HCT116 (cell line): Measurements from ENCODE around the gene MSI2. TPM values are rescaled to one million over a fixed set of nuclear protein-coding genes. Genes with fewer than 3 reads are reported as not detected.

ENCODE experiments used
- ATAC-seq: fragments of 200-7000 bp; cut with Tn5 transposase; 2 replicates; pipeline ENCODE4 v1.9.1; 2020; ENCODE audit warnings: mild to moderate bottlenecking, moderate library complexity
- BruUV-seq: library from RNA; stranded (reverse); fragments of 400-500 nt; replicated peaks from 2 replicates; lab custom pipeline; 2021; lab: Mats Ljungman, UMichigan
- CTCF ChIA-PET: fragments of 300-600 bp; sonication (Branson Sonifier 250); formaldehyde crosslinking; loops from one replicate; lab custom pipeline; 2021; ENCODE audit warnings: antibody characterized with exemption; lab: Charles Lee
- POLR2A ChIA-PET: fragments of 300-600, 350-600 bp; sonication (Branson Sonifier 250); formaldehyde crosslinking; loops from one replicate; lab custom pipeline; 2021; ENCODE audit warnings: antibody characterized with exemption; lab: Charles Lee
- RAD21 ChIA-PET, 2 experiments: fragments of 300-600 bp; sonication (Branson Sonifier 250); formaldehyde crosslinking; loops; one replicate each; lab custom pipeline; 2023; ENCODE audit warnings: low total read pairs in 2 of 2; ENCODE audit not compliant: uncharacterized antibody in 2 of 2, unreplicated experiment in 2 of 2, low non-redundant PET in 1 of 2; lab: Charles Lee
- DNase-seq: peaks from one replicate; pipeline ENCODE4 v3.0.0-alpha.2; 2010; ENCODE audit warnings: low read depth, low spot score
- H2AFZ ChIP-seq: fragments of 200-600 bp; shearing (Covaris generic), sonication (generic); 2 replicates; pipeline ENCODE4 v1.6.1; 2017; ENCODE audit warnings: low read depth, mixed run types, mixed read lengths, antibody characterized with exemption, low read length; ENCODE audit not compliant: poor library complexity, severe bottlenecking
- H3K27ac ChIP-seq: 2 replicates; pipeline ENCODE4 v1.5.1; 2012; ENCODE audit warnings: low read depth, low read length
- H3K27me3 ChIP-seq: fragments of 200-600 bp; sonication (generic); 2 replicates; pipeline ENCODE4 v1.6.1; 2016; ENCODE audit warnings: mixed run types, low read length, mixed read lengths; ENCODE audit not compliant: insufficient read depth
- H3K36me3 ChIP-seq, 2 experiments: fragments of 200-500 bp in 1 of 2; fragments of 200-600 bp in 1 of 2; sonication (Bioruptor generic) in 1 of 2; sonication (generic) in 1 of 2; 2 replicates each; pipeline versions ENCODE4 v1.5.1 to v1.6.1; 2014 to 2016; ENCODE audit warnings: low read length in 2 of 2, inconsistent platforms in 1 of 2, mixed read lengths in 1 of 2, mixed run types in 1 of 2; ENCODE audit not compliant: insufficient read depth in 2 of 2, control insufficient read depth in 1 of 2
- H3K4me1 ChIP-seq, 2 experiments: fragments of 200-600 bp in 1 of 2; sonication (generic) in 1 of 2; 2 replicates each; pipeline versions ENCODE4 v1.5.1 to v1.6.1; 2012 to 2017; ENCODE audit warnings: low read length in 2 of 2, inconsistent platforms in 1 of 2, mild to moderate bottlenecking in 1 of 2, mixed read lengths in 1 of 2, mixed run types in 1 of 2, moderate library complexity in 1 of 2; ENCODE audit not compliant: insufficient read depth in 2 of 2, control insufficient read depth in 1 of 2
- H3K4me2 ChIP-seq: fragments of 200-600 bp; sonication (generic); 2 replicates; pipeline ENCODE4 v1.6.1; 2017; ENCODE audit warnings: mixed run types, low read length, mixed read lengths
- H3K4me3 ChIP-seq, 2 experiments: fragments of 200-600 bp in 1 of 2; sonication (generic) in 1 of 2; replicated peaks in 1 of 2; 2 replicates each; pipeline ENCODE4 v1.5.1; 2011 to 2016; ENCODE audit warnings: low read length in 2 of 2, control low read depth in 1 of 2, low read depth in 1 of 2, mild to moderate bottlenecking in 1 of 2, mixed read lengths in 1 of 2, mixed run types in 1 of 2
- H3K79me2 ChIP-seq: fragments of 200-600 bp; sonication (generic); 2 replicates; pipeline ENCODE4 v1.6.1; 2017; ENCODE audit warnings: mild to moderate bottlenecking, mixed run types, low read length, moderate library complexity, mixed read lengths; ENCODE audit not compliant: insufficient read depth
- H3K9ac ChIP-seq: fragments of 200-600 bp; sonication (generic); 2 replicates; pipeline ENCODE4 v1.6.1; 2016; ENCODE audit warnings: low read length, mixed read lengths
- H3K9me2 ChIP-seq: fragments of 200-600 bp; sonication (generic), shearing (Covaris generic); 2 replicates; pipeline ENCODE4 v1.6.1; 2017; ENCODE audit warnings: mixed run types, mild to moderate bottlenecking, moderate library complexity; ENCODE audit not compliant: insufficient read depth
- H3K9me3 ChIP-seq, 2 experiments: fragments of 200-500 bp in 1 of 2; fragments of 200-600 bp in 1 of 2; sonication (Bioruptor generic) in 1 of 2; sonication (generic) in 1 of 2; 2 replicates each; pipeline ENCODE4 v1.6.1; 2014 to 2017; ENCODE audit warnings: low read length in 2 of 2, mixed read lengths in 2 of 2, inconsistent platforms in 1 of 2, low read depth in 1 of 2, mild to moderate bottlenecking in 1 of 2, mixed run types in 1 of 2, moderate library complexity in 1 of 2; ENCODE audit not compliant: control insufficient read depth in 1 of 2, insufficient read depth in 1 of 2
- H4K20me1 ChIP-seq: fragments of 200-600 bp; sonication (generic), shearing (Covaris generic); 2 replicates; pipeline ENCODE4 v1.6.1; 2017; ENCODE audit warnings: mixed run types, mild to moderate bottlenecking, moderate library complexity; ENCODE audit not compliant: insufficient read depth
- ATF3 ChIP-seq: IDR thresholded peaks from 2 replicates; pipeline ENCODE4 v1.6.1; 2012
- CBX3 ChIP-seq: IDR thresholded peaks from 2 replicates; pipeline ENCODE4 v1.6.1; 2012; ENCODE audit warnings: low read depth
- EGR1 ChIP-seq: IDR thresholded peaks from 2 replicates; pipeline ENCODE4 v1.6.1; 2012; ENCODE audit warnings: low read depth
- EZH2 ChIP-seq: fragments of 200-600 bp; sonication (generic); IDR thresholded peaks from 2 replicates; pipeline ENCODE4 v1.6.1; 2017; ENCODE audit warnings: antibody characterized with exemption, mixed run types
- POLR2A ChIP-seq: IDR thresholded peaks from 2 replicates; pipeline ENCODE4 v1.7.0; 2011; ENCODE audit warnings: borderline replicate concordance; ENCODE audit not compliant: insufficient read depth, insufficient read length; ENCODE audit errors: extremely low read depth
- POLR2AphosphoS5 ChIP-seq: IDR thresholded peaks from 2 replicates; pipeline ENCODE4 v1.6.1; 2011; ENCODE audit warnings: mild to moderate bottlenecking, low read depth, low read length, moderate library complexity
- RAD21 ChIP-seq: IDR thresholded peaks from 2 replicates; pipeline ENCODE4 v1.6.1; 2012; ENCODE audit warnings: low read depth, mild to moderate bottlenecking
- SP1 ChIP-seq: IDR thresholded peaks from 2 replicates; pipeline ENCODE4 v1.6.1; 2012; ENCODE audit warnings: low read depth
- SRF ChIP-seq: IDR thresholded peaks from 2 replicates; pipeline ENCODE4 v1.6.1; 2012; ENCODE audit warnings: low read depth
- TCF7L2 ChIP-seq: IDR thresholded peaks from 2 replicates; pipeline ENCODE4 v1.7.0; 2011; ENCODE audit warnings: borderline replicate concordance, inconsistent platforms; ENCODE audit not compliant: insufficient read depth, insufficient read length; ENCODE audit errors: extremely low read depth
- YY1 ChIP-seq: IDR thresholded peaks from 2 replicates; pipeline ENCODE4 v1.6.1; 2011; ENCODE audit warnings: low read length, low read depth, moderate library complexity, mild to moderate bottlenecking; ENCODE audit not compliant: insufficient replicate concordance; ENCODE audit errors: extremely low read depth
- ZBTB33 ChIP-seq: IDR thresholded peaks from 2 replicates; pipeline ENCODE4 v1.6.1; 2011; ENCODE audit warnings: mild to moderate bottlenecking, low read length, moderate library complexity; ENCODE audit not compliant: insufficient replicate concordance; ENCODE audit errors: extremely low read depth
- ZNF274 ChIP-seq: fragments of 200-500 bp; sonication (Bioruptor generic); IDR thresholded peaks from 2 replicates; pipeline ENCODE4 v1.6.1; 2014; ENCODE audit warnings: mild to moderate bottlenecking, low read depth, low read length, inconsistent platforms
- intact Hi-C: fragments of 100-400 bp; cut with micrococcal nuclease; formaldehyde crosslinking; loops from 2 replicates; pipeline ENCODE4 v1.10.0; 2022
- total RNA-seq: library from RNA; stranded (reverse); gene quantifications from one replicate; pipeline ENCODE4 v1.2.1, GENCODE V29; 2021; ENCODE audit not compliant: unreplicated experiment

Gene MSI2
- total RNA-seq, 1 experiment from 2014 or later, result 137 TPM

GRCh38 chr17:57379237-57379894, 123.0 kb downstream of the MSI2 start:
- peaks cover 0 to 8% of the 10 kb centered on the region in 2 experiments; a peak in 1 of 4 replicates for H3K9me3 ChIP-seq
- RAD21 ChIA-PET, result interaction anchor here in 1 of 2 experiments (0.6 kb wide), 1 partner anchor 61 kb away, joined by 6 read pairs; no protein-coding TSS in a partner anchor
- no peak for DNase-seq
- no peak for TF ChIP-seq TCF7L2
- no peak for TF ChIP-seq ZNF274
- no peak for TF ChIP-seq POLR2A
- TF ChIP-seq SRF, result no peak
- TF ChIP-seq ATF3, result no peak
- no peak for TF ChIP-seq YY1
- no peak for TF ChIP-seq ZBTB33
- no peak for TF ChIP-seq CBX3
- TF ChIP-seq SP1, result no peak
- TF ChIP-seq EGR1, result no peak
- no peak for TF ChIP-seq EZH2
- no peak for TF ChIP-seq POLR2AphosphoS5
- TF ChIP-seq RAD21, result no peak
- H3K4me2 ChIP-seq, result no peak overlapping the region
- intact Hi-C loops, result no loop called here
- H3K9me2 ChIP-seq, result no peaks in the 10 kb centered on the region
- no peaks in the 10 kb centered on the region for H3K27me3 ChIP-seq
- POLR2A ChIA-PET, result no interaction called here
- no peak for ATAC-seq
- H3K9ac ChIP-seq, result no peak overlapping the region
- no peak overlapping the region; the same call in 1 of the 2 replicates for H3K27ac ChIP-seq
- peaks cover 0 to 8% of the 10 kb centered on the region in 2 experiments; a peak in 2 of 4 replicates for H3K36me3 ChIP-seq
- CTCF ChIA-PET, result no interaction called here
- peaks cover 42 to 44% of the 10 kb centered on the region in 2 experiments for H3K4me1 ChIP-seq
- peaks cover 5% of the 10 kb centered on the region; the same call in 1 of the 2 replicates for H3K79me2 ChIP-seq
- H4K20me1 ChIP-seq, result no peaks in the 10 kb centered on the region
- BruUV-seq, result no TSS peak
- no peak overlapping the region for H2AFZ ChIP-seq
- H3K4me3 ChIP-seq, result no peak overlapping the region
